K562 (cell line): ENCODE results near the gene SDCBP2.

Experiments
- BCLAF1 ChIP-seq, 2 experiments: fragments of 450-650 bp in 1 of 2; IDR thresholded peaks; 2 replicates each; pipeline ENCODE4 v1.6.1; 2011 to 2017; ENCODE audit warnings: low read depth in 2 of 2, antibody characterized with exemption in 1 of 2, borderline replicate concordance in 1 of 2, low read length in 1 of 2, mild to moderate bottlenecking in 1 of 2, mixed read lengths in 1 of 2; ENCODE audit not compliant: control insufficient read depth in 1 of 2
- ELF4 ChIP-seq: fragments of 450-650 bp; formaldehyde crosslinking; IDR thresholded peaks from 2 replicates; pipeline ENCODE4 v1.4.0; 2022; ENCODE audit warnings: missing genetic modification characterization
- JUN ChIP-seq, 2 experiments: sonication (generic) in 1 of 2; formaldehyde crosslinking in 1 of 2; IDR thresholded peaks; 2 replicates each; pipeline versions ENCODE4 v1.6.1 to v1.8.0; 2012 to 2022; ENCODE audit warnings: borderline replicate concordance in 2 of 2, mild to moderate bottlenecking in 2 of 2, improper control_type of control experiment in 1 of 2, low read depth in 1 of 2, low read length in 1 of 2, missing genetic modification reagents in 1 of 2
- MAX ChIP-seq: sonication (generic); formaldehyde crosslinking; IDR thresholded peaks from 2 replicates; pipeline ENCODE4 v1.9.0; 2022; ENCODE audit warnings: mild to moderate bottlenecking, missing genetic modification reagents
- MTA3 ChIP-seq: fragments of 450-650 bp; formaldehyde crosslinking; IDR thresholded peaks from 2 replicates; pipeline ENCODE4 v1.6.1; 2017; ENCODE audit warnings: mild to moderate bottlenecking, borderline replicate concordance
- RFX5 ChIP-seq: IDR thresholded peaks from 2 replicates; pipeline ENCODE4 v1.6.1; 2011; ENCODE audit warnings: low read depth, mild to moderate bottlenecking, improper control_type of control experiment, low read length
- SP2 ChIP-seq: IDR thresholded peaks from 2 replicates; pipeline ENCODE4 v1.6.1; 2011; ENCODE audit warnings: mild to moderate bottlenecking, low read depth, low read length, moderate library complexity; ENCODE audit not compliant: poor library complexity, severe bottlenecking; ENCODE audit errors: extremely low read depth
- ZNF140 ChIP-seq: fragments of 250-450 bp; sonication (Bioruptor Pico); IDR thresholded peaks from 2 replicates; pipeline ENCODE4 v1.8.0; 2021; ENCODE audit warnings: moderate library complexity, mild to moderate bottlenecking, inconsistent platforms
- ZNF184 ChIP-seq: sonication (generic); formaldehyde crosslinking; IDR thresholded peaks from 2 replicates; pipeline ENCODE4 v1.5.0; 2020; ENCODE audit warnings: missing genetic modification reagents
- ZNF707 ChIP-seq: fragments of 250-450 bp; sonication (Bioruptor Pico); conservative IDR thresholded peaks from 2 replicates; pipeline ENCODE4 v1.8.0; 2022; ENCODE audit warnings: inconsistent platforms, mild to moderate bottlenecking, moderate library complexity

GRCh38 chr20:1308067-1308701, 20.8 kb downstream of the SDCBP2 start:
- no peak for TF ChIP-seq ZNF184 (CRISPR knock-in tag)
- no peak for TF ChIP-seq ZNF140
- no peak for TF ChIP-seq SP2
- TF ChIP-seq BCLAF1 (IDR thresholded peaks at IDR 0.05; ENCODE audit: borderline replicate concordance in 1 of 2, control insufficient read depth in 1 of 2, low read depth in 2 of 2, low read length in 1 of 2): no peak
- TF ChIP-seq MTA3: no peak
- no peak for TF ChIP-seq RFX5
- TF ChIP-seq JUN (IDR thresholded peaks at IDR 0.05; ENCODE audit: borderline replicate concordance, low read depth, low read length): no peak
- TF ChIP-seq JUN (CRISPR knock-in tag; IDR thresholded peaks at IDR 0.05; ENCODE audit: borderline replicate concordance): no peak
- no peak for TF ChIP-seq ZNF707
- no peak for TF ChIP-seq ELF4
- TF ChIP-seq MAX (CRISPR knock-in tag): no peak
